GM19324 (cell line): ENCODE results near the gene HES4.
A peak's percentile ranks its signal among the peaks of the same experiment; 100 is the strongest.
"Not testable (repeated sequence)": the region's sequence is repeated elsewhere in the genome, so short reads cannot be mapped to it uniquely, and the experiment has no call there.

Experiments used
- ATAC-seq: cut with Tn5 transposase; IDR thresholded peaks from one replicate; pipeline ENCODE4 v1.9.1; 2021; ENCODE audit warnings: mild to moderate bottlenecking, moderate library complexity; ENCODE audit not compliant: unreplicated experiment, low FRiP score

HES4 gene

DNA sequence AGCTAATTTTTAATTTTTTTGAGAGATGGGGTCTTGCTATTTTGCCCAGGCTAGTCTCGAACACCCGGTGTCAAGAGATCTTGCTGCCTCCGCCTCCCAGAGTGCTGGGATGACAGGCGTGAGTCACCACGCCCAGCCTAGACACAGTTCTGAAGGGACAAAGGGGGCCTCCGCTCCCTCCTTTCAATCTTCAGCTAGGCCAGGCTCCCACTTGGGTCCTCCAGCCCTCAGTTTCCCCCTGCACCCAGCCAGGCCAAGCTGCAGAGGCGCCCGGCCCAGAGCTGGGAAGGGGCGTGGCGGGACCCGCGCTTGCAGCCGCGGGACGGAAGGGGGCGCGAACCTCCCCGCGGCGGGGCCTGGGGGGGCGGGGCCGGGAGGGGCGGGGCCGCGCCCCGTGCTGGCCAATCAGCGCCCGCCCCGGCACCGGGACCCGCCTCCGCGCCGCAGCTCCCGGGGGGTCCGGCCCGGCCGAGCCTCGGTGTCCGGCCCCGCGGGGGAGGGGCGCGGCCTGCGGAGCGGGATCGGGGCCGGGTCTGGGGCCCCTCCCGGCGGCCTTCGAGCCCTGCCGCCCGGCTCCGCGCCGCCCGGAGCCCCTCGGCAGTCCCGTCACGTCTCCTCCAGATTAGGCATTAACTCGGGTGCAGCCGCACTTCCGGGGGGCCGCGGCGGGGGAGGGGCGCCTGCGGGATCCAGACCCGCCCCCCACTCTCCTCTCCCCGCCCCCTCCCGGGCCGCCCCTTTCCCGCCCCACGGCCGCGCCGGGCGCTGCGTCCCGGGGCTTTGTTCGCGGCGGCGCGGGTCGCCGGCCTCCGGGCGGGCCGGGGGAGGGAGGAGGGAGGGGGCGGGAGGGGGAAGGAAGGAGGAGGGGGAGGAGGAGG lies 19.5 kb upstream of the HES4 start:
- ATAC-seq, result peak; percentile 77

DNA sequence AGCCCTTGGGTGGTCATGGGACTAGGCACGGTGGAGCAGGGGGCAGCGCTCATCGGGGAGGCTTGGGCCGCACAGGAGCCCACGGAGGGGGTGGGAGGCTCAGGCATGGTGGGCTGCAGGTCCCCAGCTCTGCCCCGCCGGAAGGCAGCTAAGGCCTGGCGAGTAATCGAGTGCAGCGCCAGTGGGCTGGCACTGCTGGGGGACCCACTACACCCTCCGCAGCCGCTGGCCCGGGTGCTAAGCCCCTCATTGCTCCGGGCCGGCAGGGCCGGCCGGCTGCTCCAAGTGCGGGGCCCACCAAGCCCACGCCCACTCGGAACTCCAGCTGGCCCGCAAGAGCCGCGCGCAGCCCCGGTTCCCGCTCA lies 18.4 kb upstream of the HES4 start:
- ATAC-seq, result not testable (repeated sequence)

DNA sequence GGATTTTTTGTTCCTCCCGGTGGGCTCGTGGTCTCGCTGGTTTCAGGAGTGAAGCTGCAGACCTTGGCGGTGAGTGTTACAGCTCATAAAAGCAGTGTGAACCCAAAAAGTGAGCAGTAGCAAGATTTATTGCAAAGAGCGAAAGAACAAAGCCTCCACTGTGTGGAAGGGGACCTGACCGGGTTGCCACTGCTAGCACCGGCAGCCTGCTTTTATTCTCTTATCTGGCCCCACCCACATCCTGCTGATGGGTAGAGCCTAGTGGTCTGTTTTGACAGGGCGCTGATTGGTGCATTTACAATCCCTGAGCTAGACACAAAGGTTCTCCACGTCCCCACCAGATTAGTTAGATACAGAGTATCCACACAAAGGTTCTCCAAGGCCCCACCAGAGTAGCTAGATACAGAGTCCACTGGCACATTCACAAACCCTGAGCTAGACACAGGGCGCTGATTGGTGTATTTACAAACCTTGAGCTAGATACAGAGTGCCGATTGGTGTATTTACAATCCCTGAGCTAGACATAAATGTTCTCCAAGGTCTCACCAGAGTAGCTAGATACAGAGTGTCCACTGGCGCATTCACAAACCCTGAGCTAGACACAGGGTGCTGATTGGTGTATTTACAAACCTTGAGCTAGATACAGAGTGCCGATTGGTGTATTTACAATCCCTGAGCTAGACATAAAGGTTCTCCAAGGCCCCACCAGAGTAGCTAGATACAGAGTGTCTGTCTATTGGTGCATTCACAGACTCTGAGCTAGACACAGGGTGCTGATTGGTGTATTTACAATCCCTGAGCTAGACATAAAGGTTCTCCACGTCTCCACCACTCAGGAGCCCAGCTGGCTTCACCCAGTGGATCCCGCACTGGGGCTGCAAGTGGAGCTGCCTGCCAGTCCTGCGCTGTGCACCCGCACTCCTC lies 17.8 kb upstream of the HES4 start:
- not testable (repeated sequence) for ATAC-seq

DNA sequence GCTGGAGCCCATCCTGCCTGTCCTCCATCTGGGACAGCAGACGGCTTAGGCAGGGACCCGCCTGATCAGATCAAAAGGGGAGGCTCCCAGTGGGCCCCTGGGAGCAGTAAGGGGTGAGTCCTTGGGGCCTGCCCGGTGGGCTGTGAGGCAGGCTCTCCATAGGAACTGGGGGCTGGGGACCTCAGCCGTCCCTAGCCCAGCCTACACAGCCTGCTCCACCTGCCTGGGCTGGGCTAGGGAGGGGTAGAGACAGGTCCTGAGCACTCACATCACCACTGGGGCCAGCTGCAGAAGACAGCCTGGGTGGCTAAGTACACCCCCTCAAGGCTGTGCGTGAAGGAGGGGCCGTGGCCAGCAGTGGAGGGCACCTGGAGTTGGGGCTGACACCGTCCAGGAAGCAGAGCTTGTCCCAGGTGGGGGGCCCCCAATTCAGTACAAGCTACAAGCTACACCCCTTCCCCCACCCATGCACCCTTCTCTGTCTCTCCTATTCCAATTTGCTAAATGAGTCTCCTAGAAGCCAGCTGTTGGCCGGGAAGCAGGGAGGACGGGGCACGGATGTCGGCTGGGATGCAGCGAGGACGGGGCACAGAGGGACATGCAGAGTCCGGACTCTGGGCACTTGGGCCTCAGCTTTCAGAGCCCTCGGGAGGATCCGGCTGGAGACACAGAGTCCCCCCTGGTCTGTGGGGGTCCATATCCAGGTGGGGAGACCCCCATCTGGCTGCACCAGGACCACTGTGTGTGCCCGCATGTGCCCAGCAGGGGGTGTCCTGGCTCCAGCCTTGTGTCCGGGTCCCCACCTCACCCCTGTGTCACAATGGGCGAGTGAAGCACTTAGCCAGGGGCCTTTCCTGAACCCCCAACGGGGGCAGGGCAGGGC lies 15.1 kb upstream of the HES4 start:
- no peak for ATAC-seq

DNA sequence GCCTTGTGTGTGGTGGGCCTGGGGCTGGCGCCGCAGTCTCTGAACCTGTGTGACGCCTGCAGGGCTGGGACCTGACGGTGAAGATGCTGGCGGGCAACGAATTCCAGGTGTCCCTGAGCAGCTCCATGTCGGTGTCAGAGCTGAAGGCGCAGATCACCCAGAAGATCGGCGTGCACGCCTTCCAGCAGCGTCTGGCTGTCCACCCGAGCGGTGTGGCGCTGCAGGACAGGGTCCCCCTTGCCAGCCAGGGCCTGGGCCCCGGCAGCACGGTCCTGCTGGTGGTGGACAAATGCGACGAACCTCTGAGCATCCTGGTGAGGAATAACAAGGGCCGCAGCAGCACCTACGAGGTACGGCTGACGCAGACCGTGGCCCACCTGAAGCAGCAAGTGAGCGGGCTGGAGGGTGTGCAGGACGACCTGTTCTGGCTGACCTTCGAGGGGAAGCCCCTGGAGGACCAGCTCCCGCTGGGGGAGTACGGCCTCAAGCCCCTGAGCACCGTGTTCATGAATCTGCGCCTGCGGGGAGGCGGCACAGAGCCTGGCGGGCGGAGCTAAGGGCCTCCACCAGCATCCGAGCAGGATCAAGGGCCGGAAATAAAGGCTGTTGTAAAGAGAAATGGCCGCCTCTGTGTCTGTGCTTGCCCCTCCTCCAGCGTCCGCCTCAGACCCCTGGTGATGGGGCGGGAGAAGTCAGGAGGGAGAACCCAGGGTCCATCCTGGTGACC lies 14.2 kb upstream of the HES4 start:
- no peak for ATAC-seq

DNA sequence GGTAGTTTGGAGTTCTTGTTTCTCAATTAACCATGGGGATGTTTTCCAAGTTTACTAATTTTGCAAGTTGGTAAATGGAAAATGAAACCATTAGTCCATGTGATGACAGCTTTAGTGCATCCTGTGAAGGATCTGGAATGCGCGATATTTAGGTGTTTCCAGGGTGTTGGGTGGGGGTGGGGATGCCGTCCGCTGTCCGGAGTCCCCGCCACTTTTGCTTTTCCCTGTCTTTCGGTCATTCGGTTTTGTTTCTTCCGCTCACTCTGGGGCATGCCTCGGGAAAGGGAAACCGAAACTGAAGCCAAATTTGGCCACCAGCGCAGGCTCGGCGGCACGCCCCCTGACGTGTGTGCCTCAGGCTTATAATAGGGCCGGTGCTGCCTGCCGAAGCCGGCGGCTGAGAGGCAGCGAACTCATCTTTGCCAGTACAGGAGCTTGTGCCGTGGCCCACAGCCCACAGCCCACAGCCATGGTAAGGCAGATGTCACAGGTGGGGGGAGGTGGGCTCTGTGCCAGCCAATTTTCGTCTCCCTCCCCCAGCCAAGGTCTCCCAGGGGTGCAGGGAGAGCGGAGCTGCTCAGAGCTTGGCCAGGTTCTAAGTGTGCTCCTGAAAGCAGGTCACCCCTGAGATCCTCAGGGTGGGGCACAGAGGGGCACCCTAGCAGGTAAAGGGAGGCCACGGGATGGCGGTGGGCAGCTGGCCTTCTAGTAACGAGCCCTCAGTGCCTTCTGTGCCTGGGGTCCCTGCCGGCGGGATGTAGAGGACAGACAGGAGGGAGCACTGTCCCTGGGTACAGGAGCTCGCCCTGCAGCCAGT lies 13.4 kb upstream of the HES4 start, which contains the start of gene ISG15:
Gene ISG15, plus strand, starts transcription at position 393 of the 817 bp plus-strand sequence. Its CDS starts 77 bp downstream, at position 470.
- ATAC-seq, result peak; percentile 77

DNA sequence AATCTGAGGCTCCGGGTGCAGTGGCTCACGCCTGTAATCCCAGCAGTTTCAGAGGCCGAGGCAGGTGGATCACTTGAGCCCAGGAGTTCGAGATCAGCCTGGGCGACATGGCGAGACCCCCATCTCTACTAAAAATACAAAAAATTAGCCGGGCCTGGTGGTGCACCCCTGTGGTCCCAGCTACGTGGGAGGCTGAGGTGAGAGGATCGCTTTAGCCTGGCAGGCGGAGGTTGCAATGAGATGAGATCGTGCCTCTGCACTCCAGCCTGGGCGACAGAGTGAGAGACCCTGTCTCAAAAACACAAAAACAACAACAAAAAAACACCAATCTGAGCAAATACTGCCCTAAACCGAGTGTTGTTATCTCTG lies 12.8 kb upstream of the HES4 start:
- not testable (repeated sequence) for ATAC-seq

DNA sequence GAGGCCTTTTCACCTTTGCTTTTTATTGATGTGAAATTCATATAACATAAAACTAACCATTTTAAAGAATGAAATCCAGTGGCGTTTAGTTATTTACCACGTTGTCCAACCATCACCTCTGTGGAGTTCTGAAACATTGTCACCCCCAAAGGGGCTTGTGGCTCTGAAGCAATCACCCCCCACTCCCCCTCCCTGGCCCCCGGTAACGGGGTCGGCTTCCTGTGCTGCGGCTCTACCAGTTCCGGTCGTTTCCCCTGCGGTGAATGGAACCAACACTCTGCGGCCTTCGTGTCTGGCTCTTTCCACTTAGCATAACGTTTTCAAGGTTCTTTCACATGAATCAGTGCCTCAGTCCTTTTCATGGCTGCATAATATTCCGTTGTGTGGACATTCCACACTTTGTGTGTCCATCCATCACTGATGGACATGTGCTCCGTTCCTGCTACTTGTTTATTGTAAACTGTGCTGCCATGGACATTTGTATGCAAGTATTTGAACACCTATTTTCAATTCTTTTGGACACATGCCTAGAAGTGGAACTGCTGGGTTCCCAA lies 11.6 kb upstream of the HES4 start:
- no peak for ATAC-seq

DNA sequence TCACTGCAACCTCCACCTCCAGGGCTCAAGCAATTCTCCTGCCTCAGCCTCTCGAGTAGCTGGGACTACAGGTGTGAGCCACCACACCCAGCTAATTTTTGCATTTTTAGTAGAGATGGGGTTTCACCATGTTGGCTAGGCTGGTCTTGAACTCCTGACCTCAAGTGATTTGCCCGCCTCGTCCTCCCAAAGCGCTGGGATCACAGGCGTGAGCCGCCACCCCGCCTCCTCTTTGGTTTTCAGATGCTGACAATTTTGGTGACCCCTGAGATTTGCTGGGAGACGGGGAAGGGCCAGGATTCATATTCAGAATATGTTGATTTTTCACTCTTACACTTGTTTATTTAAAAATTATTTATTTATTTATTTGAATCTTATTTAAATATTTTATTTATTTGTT lies 10.2 kb upstream of the HES4 start:
- ATAC-seq, result not testable (repeated sequence)

DNA sequence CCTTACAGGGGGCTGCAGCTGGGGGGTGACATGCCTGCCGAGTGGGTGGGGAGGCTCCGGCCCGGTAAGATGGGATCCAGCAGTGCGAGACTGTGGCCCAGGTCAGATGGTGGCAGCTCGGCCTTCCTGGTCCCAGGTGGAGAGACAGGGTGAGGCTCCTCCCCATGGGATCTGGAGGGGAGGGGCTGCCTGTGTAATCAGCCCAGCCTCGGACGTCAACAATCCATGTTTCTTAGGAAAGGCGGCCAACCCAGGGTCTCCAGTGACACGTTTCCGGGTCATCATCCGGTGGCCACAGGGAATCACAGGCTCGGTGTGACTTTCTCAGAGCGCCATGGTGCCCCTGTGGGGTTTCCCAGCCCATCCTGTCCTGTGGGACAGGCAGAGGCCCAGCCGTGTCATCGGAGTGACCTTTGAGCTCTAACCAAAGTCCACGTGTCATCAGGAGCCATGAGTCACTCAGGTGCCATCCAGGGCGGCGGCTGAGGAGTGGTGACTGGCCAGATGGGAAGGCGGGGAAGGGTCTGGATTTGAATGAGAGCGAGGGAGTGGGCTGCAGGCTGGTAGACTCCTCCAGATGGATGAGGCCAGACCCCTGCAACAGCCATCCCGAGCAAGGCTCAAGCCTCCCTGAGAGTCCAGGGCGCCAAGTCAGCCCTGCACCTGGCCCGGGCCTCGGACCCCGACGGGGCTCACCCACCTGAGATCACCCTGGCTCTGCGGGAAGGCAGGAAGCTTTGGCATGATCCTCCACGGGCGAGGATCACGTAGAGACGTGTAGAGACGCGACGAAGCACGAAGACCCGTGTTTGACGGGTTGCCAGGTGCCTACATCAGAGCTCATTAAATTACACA lies 6.6 kb upstream of the HES4 start:
- ATAC-seq, result no peak

DNA sequence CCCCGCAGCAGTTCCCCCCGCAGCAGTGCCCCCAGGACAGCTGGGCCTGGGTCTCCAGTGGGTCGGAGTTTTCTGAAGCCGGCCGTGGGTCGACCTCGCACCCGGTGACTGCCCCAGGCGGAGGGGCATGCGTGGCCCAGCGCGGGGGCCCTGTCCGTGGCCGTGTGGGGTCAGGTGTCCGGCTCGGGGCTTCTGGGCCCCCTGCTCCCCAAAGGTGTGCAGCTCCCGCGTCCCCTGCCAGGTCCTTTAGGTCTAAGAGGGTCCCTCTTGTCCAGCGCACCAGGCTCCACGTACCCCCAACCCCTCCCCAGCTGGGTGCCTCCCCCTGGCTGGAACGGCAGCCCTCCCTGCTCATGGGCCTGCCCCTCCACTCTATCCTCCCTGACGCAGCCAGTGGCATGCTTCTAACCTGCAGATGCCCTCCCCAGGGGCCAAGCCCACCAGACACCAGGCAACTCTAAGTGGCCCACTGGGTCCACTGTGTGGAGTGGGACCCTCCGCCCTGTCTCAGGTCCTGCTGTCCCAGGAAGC lies 5.9 kb upstream of the HES4 start:
- ATAC-seq, result no peak

DNA sequence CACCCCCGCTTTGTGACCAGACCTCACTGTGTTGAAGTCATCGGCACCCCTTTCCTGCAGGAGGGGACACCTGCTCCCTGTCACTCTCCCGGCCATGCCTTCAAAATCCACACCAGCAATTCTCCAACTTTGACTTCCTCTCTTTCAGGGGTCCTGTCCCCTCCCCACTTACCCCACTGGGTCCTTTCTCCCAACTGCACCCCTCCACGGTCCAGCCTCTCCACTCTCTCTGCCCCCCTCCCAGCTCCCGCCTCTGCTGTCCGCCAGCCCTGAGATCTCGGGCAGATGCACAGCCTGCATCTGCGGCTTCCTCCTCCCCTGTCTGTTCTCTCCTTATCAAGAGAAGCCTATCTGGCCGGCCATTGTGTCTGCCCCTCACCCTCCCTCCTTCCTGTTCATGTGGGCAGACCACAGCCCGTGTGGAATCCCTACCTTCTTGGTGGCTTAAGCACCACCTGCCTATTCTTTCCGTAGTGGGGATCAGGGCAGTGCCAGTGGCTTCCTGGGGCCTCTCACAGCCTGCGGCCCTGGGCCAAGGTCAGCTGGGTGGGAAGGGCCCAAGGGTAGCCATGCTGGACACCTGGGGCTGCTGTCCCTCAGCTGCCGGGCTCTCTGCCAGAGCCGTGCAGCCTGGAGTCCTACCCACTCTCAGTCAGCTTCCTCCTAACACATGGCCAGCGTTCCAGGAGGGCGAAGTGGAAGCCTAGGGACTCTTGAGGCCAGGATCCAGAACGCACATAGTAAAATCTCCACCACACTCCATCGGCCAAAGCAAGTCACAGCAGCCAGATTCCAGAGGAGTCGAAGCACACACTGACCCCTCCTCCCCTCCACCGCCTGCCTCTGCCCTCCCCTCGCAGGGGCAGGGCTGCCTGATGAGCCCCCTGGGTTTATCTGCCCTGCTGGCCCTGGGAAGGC lies 5.1 kb upstream of the HES4 start:
- no peak for ATAC-seq

DNA sequence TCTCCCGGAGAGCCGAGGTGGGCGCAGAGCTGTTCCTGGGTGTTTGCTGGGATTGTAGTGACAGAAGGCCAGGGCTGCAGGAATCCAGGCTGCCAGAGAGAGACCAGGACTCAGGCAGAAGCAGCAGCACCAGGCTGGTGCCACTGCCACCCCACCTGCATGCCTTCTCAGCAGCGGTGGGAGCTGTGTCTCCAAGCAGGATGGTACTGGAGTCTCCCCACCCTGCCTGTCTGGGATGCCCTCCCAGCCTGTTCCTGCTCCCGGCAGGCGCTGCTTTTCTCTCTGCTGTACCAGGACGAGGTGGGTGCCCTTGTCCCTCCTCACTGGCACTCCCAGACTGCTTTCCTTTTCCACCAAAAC lies 4.5 kb upstream of the HES4 start:
- no peak for ATAC-seq

DNA sequence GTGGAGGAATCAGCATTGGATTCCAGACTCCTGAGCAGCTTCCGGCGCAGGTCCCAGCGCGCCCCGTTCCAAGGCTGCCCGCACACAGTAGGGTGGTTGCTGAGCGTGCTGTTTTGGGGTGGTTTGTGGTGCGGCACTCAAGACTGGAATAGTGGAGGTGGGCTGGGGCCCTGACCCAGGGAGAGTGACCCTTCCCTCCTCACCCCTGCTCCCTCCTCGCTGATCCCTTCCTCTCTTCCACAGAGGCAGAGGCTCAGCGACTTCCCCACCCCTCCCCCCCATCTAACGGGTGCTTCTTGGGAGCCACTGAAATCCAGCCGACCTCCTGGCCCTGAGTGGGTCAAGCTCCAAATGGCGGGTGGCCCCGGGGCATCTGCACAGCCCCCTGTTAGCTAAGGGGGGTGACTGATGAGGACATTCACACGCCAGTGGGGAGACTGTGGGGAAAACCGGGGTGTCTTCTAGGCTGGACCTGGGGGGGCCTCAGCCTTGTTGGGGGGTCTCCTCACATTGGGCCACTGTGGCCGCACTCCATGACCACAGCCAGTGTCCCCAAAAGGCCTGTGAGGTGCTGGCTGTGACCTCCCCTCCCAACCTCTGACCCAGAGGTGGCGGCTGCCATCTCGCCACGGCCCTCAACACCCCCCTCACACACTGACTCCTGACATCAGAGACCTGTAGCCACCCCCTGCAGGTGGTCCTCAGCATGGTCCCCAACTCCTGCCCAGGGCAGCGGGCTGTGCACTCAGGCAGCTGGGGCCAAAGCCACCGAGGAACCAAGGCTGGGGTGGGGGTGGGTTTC lies 3.9 kb upstream of the HES4 start:
- no peak for ATAC-seq

DNA sequence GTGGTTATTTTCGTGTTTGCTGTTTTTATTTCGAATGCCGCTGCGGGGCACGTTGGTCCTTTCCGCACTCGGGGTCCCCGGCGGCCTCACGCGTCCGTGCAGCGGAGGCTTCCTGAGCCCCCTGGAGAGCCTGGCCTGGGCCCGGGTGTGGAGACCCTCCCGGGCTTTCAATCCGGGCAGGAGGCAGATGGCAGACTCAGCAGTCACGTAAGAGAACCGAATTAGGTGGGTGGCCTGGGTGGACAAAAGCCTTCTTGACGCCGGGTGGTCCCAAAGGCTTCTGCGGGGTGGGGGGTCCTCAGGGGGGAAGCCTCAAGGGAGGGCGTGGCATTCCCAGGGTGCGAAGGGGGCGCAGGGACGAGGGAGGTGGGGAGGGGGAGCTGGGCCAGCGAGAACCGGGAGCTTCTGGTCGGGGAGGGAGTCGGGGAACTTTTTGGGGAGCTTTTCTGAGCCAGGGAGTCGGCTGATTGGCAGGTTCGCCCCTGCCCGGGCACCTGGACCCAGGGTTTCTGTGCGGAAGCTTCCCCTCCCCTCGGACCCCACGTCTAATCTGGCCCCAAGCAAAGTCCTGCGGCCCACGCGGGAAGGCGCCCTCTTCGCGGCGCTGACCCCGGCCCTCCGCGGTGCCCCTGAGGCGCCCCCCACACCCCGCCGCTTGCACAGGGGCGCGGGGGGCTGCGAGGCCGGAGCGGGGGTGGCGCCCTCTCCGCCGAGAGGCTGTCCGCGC lies 1.3 kb upstream of the HES4 start:
- no peak for ATAC-seq
